Measurements from ENCODE around the gene ATG7.

- no peak for TF ChIP-seq CTCF (IDR thresholded peaks at IDR 0.05)
- TF ChIP-seq EZH2 (IDR thresholded peaks at IDR 0.05), result no peak
These were observed 293.3 kb downstream of the ATG7 start for GRCh38 chr3:11565492-11565891.

Data from neural progenitor cell (in vitro differentiated cells).